ENCODE data around the gene ANXA4.

The ANXA4 gene

GRCh38 chr2:69741575-69742321, at the start of gene ANXA4:
ANXA4 (plus strand) TSS chr2:69742134; CDS start chr2:69781566, 39,432 bp downstream.
- peak; percentile 79 for DNase-seq

- peak; percentile 70 for DNase-seq
These were observed 49.5 kb upstream of the ANXA4 start for GRCh38 chr2:69692424-69692823.

GRCh38 chr2:69693059-69693774, 48.7 kb upstream of the ANXA4 start:
- no peak for DNase-seq

GRCh38 chr2:69693775-69694450, 48.0 kb upstream of the ANXA4 start:
- DNase-seq, result no peak

- peak; percentile 65 for DNase-seq
These were observed 46.8 kb upstream of the ANXA4 start for GRCh38 chr2:69694894-69695849.

GRCh38 chr2:69695850-69696216, 46.1 kb upstream of the ANXA4 start:
- no peak for DNase-seq

- DNase-seq, result no peak
These were observed 41.6 kb upstream of the ANXA4 start for GRCh38 chr2:69700381-69700780.

GRCh38 chr2:69701100-69701945, 40.6 kb upstream of the ANXA4 start:
- no peak for DNase-seq

GRCh38 chr2:69703189-69703588, 38.7 kb upstream of the ANXA4 start:
- DNase-seq, result no peak

- no peak for DNase-seq
These were observed 37.5 kb upstream of the ANXA4 start for GRCh38 chr2:69704446-69704845.

GRCh38 chr2:69709290-69709689, 32.6 kb upstream of the ANXA4 start:
- no peak for DNase-seq

GRCh38 chr2:69711971-69712370, 30.0 kb upstream of the ANXA4 start:
- DNase-seq, result no peak

GRCh38 chr2:69714024-69714423, 27.9 kb upstream of the ANXA4 start:
- DNase-seq, result no peak

- peak; percentile 86 for DNase-seq
These were observed 27.3 kb upstream of the ANXA4 start for GRCh38 chr2:69714539-69715220.

- DNase-seq, result no peak
These were observed 26.0 kb upstream of the ANXA4 start for GRCh38 chr2:69715964-69716363.

GRCh38 chr2:69716555-69717120, 25.3 kb upstream of the ANXA4 start:
- DNase-seq, result peak; percentile 14

- no peak for DNase-seq
These were observed 24.7 kb upstream of the ANXA4 start for GRCh38 chr2:69717186-69717585.

- peak; percentile 3 for DNase-seq
These were observed 24.1 kb upstream of the ANXA4 start for GRCh38 chr2:69717861-69718273.

GRCh38 chr2:69718338-69718965, 23.5 kb upstream of the ANXA4 start:
- DNase-seq, result no peak

GRCh38 chr2:69720404-69720803, 21.5 kb upstream of the ANXA4 start:
- DNase-seq, result peak; percentile 12

All from EL (cell line).